Testis (tissue), 2 donors: Measurements from ENCODE around the gene MEIS3.

Experiments
- POLR2A ChIP-seq: fragments of 450-650 bp; IDR thresholded peaks from one replicate; pipeline ENCODE4 v1.6.1; 2017; ENCODE audit warnings: antibody characterized with exemption, mild to moderate bottlenecking, moderate library complexity
- TF ChIP-seq, protein P1 (sequence below), 3 experiments: fragments of 450-650 bp in 2 of 3; fragments of 200-600 bp in 1 of 3; sonication (generic) in 1 of 3; IDR thresholded peaks; one replicate each; pipeline ENCODE4 v1.5.1; 2016 to 2019; ENCODE audit warnings: antibody characterized with exemption in 3 of 3, mild to moderate bottlenecking in 2 of 3, moderate library complexity in 1 of 3

GRCh38 chr19:47436712-47437401, 17.5 kb upstream of the MEIS3 start:
- TF ChIP-seq, protein P1, sequence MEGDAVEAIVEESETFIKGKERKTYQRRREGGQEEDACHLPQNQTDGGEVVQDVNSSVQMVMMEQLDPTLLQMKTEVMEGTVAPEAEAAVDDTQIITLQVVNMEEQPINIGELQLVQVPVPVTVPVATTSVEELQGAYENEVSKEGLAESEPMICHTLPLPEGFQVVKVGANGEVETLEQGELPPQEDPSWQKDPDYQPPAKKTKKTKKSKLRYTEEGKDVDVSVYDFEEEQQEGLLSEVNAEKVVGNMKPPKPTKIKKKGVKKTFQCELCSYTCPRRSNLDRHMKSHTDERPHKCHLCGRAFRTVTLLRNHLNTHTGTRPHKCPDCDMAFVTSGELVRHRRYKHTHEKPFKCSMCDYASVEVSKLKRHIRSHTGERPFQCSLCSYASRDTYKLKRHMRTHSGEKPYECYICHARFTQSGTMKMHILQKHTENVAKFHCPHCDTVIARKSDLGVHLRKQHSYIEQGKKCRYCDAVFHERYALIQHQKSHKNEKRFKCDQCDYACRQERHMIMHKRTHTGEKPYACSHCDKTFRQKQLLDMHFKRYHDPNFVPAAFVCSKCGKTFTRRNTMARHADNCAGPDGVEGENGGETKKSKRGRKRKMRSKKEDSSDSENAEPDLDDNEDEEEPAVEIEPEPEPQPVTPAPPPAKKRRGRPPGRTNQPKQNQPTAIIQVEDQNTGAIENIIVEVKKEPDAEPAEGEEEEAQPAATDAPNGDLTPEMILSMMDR (IDR thresholded peaks at IDR 0.05), result peak; percentile 74 to 89 (median 76)
- TF ChIP-seq POLR2A, result no peak
